Neural cell (in vitro differentiated cells): ENCODE measurements around the gene ZNF691. TPM values are rescaled to one million over a fixed set of nuclear protein-coding genes. Genes with fewer than 3 reads are reported as not detected.
"Not testable (repeated sequence)": the region's sequence is repeated elsewhere in the genome, so short reads cannot be mapped to it uniquely, and the experiment has no call there.

Experiments
- H2AFZ ChIP-seq: fragments of 200-600, 300-800 bp; sonication (generic), shearing (Covaris generic); 2 replicates; pipeline ENCODE4 v1.6.0; 2014; ENCODE audit warnings: low read depth, mild to moderate bottlenecking, antibody characterized with exemption, low read length, moderate library complexity
- H3F3A ChIP-seq: fragments of 200-600 bp; shearing (Covaris generic); 2 replicates; pipeline ENCODE4 v1.6.1; 2016; ENCODE audit warnings: mild to moderate bottlenecking, moderate library complexity, mixed read lengths, antibody characterized with exemption, low read length; ENCODE audit not compliant: insufficient read depth, poor library complexity, severe bottlenecking
- H3K27ac ChIP-seq: fragments of 200-600, 300-800 bp; sonication (generic), shearing (Covaris generic); 2 replicates; pipeline ENCODE4 v1.5.1; 2014; ENCODE audit warnings: mild to moderate bottlenecking, low read length, moderate library complexity
- H3K27me3 ChIP-seq: fragments of 300-800, 200-600 bp; sonication (generic), shearing (Covaris generic); 2 replicates; pipeline ENCODE4 v1.6.0; 2014; ENCODE audit warnings: mild to moderate bottlenecking, low read depth, low read length, moderate library complexity; ENCODE audit not compliant: insufficient read depth
- H3K36me3 ChIP-seq: fragments of 300-800, 200-600 bp; sonication (generic), shearing (Covaris generic); 2 replicates; pipeline ENCODE4 v1.5.1; 2014; ENCODE audit warnings: mild to moderate bottlenecking, antibody characterized with exemption, low read length, moderate library complexity; ENCODE audit not compliant: insufficient read depth
- H3K4me2 ChIP-seq: fragments of 300-800, 200-600 bp; sonication (generic), shearing (Covaris generic); 2 replicates; pipeline ENCODE4 v1.6.0; 2014; ENCODE audit warnings: mild to moderate bottlenecking, low read length
- H3K4me3 ChIP-seq: fragments of 300-800, 200-600 bp; sonication (generic), shearing (Covaris generic); 2 replicates; pipeline ENCODE4 v1.5.1; 2014; ENCODE audit warnings: mild to moderate bottlenecking, low read length, moderate library complexity
- H3K79me2 ChIP-seq: fragments of 200-600 bp; shearing (Covaris generic); replicated peaks from 2 replicates; pipeline ENCODE4 v1.6.0; 2014; ENCODE audit warnings: mild to moderate bottlenecking, low read length, moderate library complexity; ENCODE audit not compliant: insufficient read depth
- H3K9ac ChIP-seq: fragments of 300-800, 200-600 bp; sonication (generic), shearing (Covaris generic); 2 replicates; pipeline ENCODE4 v1.6.1; 2016; ENCODE audit warnings: mild to moderate bottlenecking, low read length, mixed read lengths
- H3K9me2 ChIP-seq: fragments of 200-600 bp; shearing (Covaris generic); 2 replicates; pipeline ENCODE4 v1.6.1; 2016; ENCODE audit warnings: mild to moderate bottlenecking, low read length, mixed read lengths; ENCODE audit not compliant: insufficient read depth
- H3K9me3 ChIP-seq: fragments of 200-600, 300-800 bp; sonication (generic), shearing (Covaris generic); 2 replicates; pipeline ENCODE4 v1.6.1; 2016; ENCODE audit warnings: mild to moderate bottlenecking, mixed run types, low read length, moderate library complexity, mixed read lengths
- H4K20me1 ChIP-seq: fragments of 200-600 bp; shearing (Covaris generic); 2 replicates; pipeline ENCODE4 v1.6.1; 2016; ENCODE audit warnings: mild to moderate bottlenecking, mixed run types; ENCODE audit not compliant: insufficient read depth
- EP300 ChIP-seq: fragments of 450-650 bp; conservative IDR thresholded peaks from 2 replicates; pipeline ENCODE4 v1.6.1; 2014; ENCODE audit warnings: antibody characterized with exemption, mild to moderate bottlenecking, moderate library complexity; ENCODE audit not compliant: poor library complexity, severe bottlenecking
- EZH2 ChIP-seq: fragments of 200-600, 300-800 bp; shearing (Covaris generic), sonication (generic); IDR thresholded peaks from 2 replicates; pipeline ENCODE4 v1.6.1; 2014; ENCODE audit warnings: antibody characterized with exemption, low read length, borderline replicate concordance, mild to moderate bottlenecking; ENCODE audit not compliant: insufficient read depth, poor library complexity, severe bottlenecking
- MXI1 ChIP-seq: fragments of 450-650 bp; conservative IDR thresholded peaks from 2 replicates; pipeline ENCODE4 v1.6.1; 2014; ENCODE audit warnings: antibody characterized with exemption, mild to moderate bottlenecking; ENCODE audit not compliant: poor library complexity, severe bottlenecking
- POLR2AphosphoS5 ChIP-seq: IDR thresholded peaks from 2 replicates; pipeline ENCODE4 v1.6.1; 2012
- RAD21 ChIP-seq: fragments of 450-650 bp; conservative IDR thresholded peaks from 2 replicates; pipeline ENCODE4 v1.6.1; 2014; ENCODE audit warnings: antibody characterized with exemption, mild to moderate bottlenecking, moderate library complexity
- SMC3 ChIP-seq: fragments of 450-650 bp; conservative IDR thresholded peaks from 2 replicates; pipeline ENCODE4 v1.6.1; 2014; ENCODE audit warnings: antibody characterized with exemption, mild to moderate bottlenecking, moderate library complexity; ENCODE audit not compliant: poor library complexity
- TAF1 ChIP-seq: IDR thresholded peaks from 2 replicates; pipeline ENCODE4 v1.6.1; 2012; ENCODE audit warnings: low read depth
- polyA plus RNA-seq: library from polyadenylated mRNA; depleted of rRNA; stranded (reverse); fragments of >200 nt; gene quantifications from 2 replicates; pipeline ENCODE4 v1.2.3, GENCODE V29; 2014
- TF ChIP-seq, protein P1 (sequence below): fragments of 450-650 bp; IDR thresholded peaks from 2 replicates; pipeline ENCODE4 v1.5.1; 2014; ENCODE audit warnings: antibody characterized with exemption, mild to moderate bottlenecking, moderate library complexity; ENCODE audit not compliant: poor library complexity, severe bottlenecking
- TF ChIP-seq, protein P2 (sequence below): IDR thresholded peaks from 2 replicates; pipeline ENCODE4 v1.6.1; 2012; ENCODE audit warnings: borderline replicate concordance

The ZNF691 gene
- polyA plus RNA-seq, 1 donor from 2014 or later = 14.9 TPM

DNA sequence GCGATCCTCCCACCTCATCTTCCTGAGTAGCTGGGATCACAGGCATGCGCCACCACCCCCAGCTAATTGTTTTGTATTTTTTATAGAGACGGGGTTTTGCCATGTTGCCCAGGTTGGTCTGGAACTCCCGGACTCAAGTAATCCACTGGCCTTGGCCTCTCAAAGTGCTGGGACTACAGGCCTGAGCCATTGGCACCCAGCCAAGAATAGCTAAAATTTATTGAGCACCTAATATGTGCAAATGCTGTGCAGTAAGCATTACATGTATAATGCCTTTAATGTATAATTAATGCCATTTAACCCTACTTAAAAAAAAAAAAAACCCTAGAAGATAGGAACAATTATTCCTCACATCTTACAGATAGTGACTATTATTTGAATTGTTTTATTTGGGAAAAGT, 42.9 kb downstream of the ZNF691 start:
- no peak overlapping the region for H3K4me2 ChIP-seq
- no peaks in the 10 kb centered on the region for H3F3A ChIP-seq
- H3K36me3 ChIP-seq = no peaks in the 10 kb centered on the region
- no peaks in the 10 kb centered on the region for H3K9me3 ChIP-seq
- no peaks in the 10 kb centered on the region for H3K79me2 ChIP-seq
- H3K27me3 ChIP-seq = no peaks in the 10 kb centered on the region
- no peak overlapping the region for H3K4me3 ChIP-seq
- H4K20me1 ChIP-seq = no peaks in the 10 kb centered on the region
- no peak overlapping the region for H2AFZ ChIP-seq
- no peak overlapping the region for H3K9ac ChIP-seq
- TF ChIP-seq POLR2AphosphoS5 (no peak), MXI1 (no peak), EZH2 (no peak), RAD21 (no peak), TAF1 (no peak), EP300 (no peak), SMC3 (no peak)
- TF ChIP-seq, protein P1, sequence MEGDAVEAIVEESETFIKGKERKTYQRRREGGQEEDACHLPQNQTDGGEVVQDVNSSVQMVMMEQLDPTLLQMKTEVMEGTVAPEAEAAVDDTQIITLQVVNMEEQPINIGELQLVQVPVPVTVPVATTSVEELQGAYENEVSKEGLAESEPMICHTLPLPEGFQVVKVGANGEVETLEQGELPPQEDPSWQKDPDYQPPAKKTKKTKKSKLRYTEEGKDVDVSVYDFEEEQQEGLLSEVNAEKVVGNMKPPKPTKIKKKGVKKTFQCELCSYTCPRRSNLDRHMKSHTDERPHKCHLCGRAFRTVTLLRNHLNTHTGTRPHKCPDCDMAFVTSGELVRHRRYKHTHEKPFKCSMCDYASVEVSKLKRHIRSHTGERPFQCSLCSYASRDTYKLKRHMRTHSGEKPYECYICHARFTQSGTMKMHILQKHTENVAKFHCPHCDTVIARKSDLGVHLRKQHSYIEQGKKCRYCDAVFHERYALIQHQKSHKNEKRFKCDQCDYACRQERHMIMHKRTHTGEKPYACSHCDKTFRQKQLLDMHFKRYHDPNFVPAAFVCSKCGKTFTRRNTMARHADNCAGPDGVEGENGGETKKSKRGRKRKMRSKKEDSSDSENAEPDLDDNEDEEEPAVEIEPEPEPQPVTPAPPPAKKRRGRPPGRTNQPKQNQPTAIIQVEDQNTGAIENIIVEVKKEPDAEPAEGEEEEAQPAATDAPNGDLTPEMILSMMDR = no peak
- TF ChIP-seq, protein P2, sequence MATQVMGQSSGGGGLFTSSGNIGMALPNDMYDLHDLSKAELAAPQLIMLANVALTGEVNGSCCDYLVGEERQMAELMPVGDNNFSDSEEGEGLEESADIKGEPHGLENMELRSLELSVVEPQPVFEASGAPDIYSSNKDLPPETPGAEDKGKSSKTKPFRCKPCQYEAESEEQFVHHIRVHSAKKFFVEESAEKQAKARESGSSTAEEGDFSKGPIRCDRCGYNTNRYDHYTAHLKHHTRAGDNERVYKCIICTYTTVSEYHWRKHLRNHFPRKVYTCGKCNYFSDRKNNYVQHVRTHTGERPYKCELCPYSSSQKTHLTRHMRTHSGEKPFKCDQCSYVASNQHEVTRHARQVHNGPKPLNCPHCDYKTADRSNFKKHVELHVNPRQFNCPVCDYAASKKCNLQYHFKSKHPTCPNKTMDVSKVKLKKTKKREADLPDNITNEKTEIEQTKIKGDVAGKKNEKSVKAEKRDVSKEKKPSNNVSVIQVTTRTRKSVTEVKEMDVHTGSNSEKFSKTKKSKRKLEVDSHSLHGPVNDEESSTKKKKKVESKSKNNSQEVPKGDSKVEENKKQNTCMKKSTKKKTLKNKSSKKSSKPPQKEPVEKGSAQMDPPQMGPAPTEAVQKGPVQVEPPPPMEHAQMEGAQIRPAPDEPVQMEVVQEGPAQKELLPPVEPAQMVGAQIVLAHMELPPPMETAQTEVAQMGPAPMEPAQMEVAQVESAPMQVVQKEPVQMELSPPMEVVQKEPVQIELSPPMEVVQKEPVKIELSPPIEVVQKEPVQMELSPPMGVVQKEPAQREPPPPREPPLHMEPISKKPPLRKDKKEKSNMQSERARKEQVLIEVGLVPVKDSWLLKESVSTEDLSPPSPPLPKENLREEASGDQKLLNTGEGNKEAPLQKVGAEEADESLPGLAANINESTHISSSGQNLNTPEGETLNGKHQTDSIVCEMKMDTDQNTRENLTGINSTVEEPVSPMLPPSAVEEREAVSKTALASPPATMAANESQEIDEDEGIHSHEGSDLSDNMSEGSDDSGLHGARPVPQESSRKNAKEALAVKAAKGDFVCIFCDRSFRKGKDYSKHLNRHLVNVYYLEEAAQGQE = no peak
- no peaks in the 10 kb centered on the region for H3K9me2 ChIP-seq
- no peak overlapping the region for H3K27ac ChIP-seq

DNA sequence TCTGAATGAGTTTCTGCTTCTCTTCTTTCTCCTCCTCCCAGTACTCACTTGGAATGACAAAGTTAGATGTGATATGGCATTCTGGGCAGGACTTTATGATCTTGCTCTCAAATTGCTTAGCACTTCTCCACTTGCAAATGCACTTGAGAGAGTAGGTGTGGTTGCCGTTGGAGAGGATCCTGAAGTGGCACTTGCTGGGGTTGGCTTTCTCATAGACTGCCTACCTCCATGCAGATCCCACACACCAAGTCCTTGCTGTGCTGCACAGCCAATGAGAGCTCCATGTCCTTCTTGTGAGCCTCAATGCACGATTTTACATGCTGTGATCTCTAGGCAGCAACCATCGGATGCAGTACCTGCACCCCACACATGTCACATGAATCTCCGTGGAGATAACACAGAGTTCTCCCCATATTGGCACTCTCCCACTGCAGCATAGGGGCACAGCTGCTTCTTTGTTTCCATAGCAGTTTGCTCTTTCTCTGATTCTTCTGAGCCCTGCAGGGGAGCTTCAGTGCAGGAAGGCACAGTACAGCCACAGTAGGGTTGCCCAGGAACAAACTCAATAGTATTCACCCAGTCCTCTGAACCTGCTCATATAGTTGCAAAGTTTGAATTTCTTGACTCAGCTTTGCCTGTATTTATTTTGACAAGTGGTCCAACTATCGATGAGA, 45.2 kb downstream of the ZNF691 start:
- H3K4me2 ChIP-seq = no peak overlapping the region
- H3K9me3 ChIP-seq = no peaks in the 10 kb centered on the region
- no peak overlapping the region for H3K9ac ChIP-seq
- no peak overlapping the region for H3K27ac ChIP-seq
- no peaks in the 10 kb centered on the region for H3K79me2 ChIP-seq
- H3F3A ChIP-seq = no peaks in the 10 kb centered on the region
- no peak overlapping the region for H3K4me3 ChIP-seq
- no peak overlapping the region for H2AFZ ChIP-seq
- H3K27me3 ChIP-seq = no peaks in the 10 kb centered on the region
- no peaks in the 10 kb centered on the region for H3K9me2 ChIP-seq
- no peaks in the 10 kb centered on the region for H3K36me3 ChIP-seq
- H4K20me1 ChIP-seq = no peaks in the 10 kb centered on the region
- TF ChIP-seq POLR2AphosphoS5 = no peak

DNA sequence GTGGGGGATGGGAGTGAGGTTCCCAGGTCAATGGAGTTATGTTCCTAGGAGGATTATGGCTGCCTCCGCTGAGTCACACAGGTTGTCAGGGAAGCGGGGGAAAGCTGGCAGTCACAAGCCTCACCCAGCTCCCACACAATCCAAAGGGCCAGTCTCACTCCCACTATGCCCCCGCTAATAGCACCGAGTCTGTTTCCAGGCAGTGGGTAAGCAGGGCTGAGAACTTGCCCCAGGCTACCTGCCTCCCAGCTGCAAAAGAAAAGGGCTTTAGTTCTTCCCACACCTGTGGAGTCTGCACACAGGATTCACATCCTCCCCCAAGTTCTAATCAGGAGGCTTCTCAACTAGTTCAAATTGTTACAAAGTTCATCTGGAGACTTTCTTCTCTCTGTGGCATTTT, 53.5 kb downstream of the ZNF691 start:
- not testable (repeated sequence) for H3K27me3 ChIP-seq, H3K9ac ChIP-seq, H3K4me2 ChIP-seq, H3K27ac ChIP-seq, H2AFZ ChIP-seq, H3K9me2 ChIP-seq, H3K36me3 ChIP-seq, H3K79me2 ChIP-seq, H3K9me3 ChIP-seq, H4K20me1 ChIP-seq, H3K4me3 ChIP-seq, H3F3A ChIP-seq

Other genes with a start within 250 kb of the ZNF691 start
- gene PPIH, start 188.2 kb upstream of the ZNF691 start, polyA plus RNA-seq = 61.9 and 85.0 TPM in 2 replicates
- gene YBX1, start 164.2 kb upstream of the ZNF691 start, polyA plus RNA-seq = 668 and 706 TPM in 2 replicates
- gene CLDN19, start 106.4 kb upstream of the ZNF691 start, polyA plus RNA-seq = not detected in 2 replicates
- 32.4 and 47.6 TPM in 2 replicates for gene P3H1, start 79.6 kb upstream of the ZNF691 start, polyA plus RNA-seq
- 10.2 and 26.7 TPM in 2 replicates for gene C1orf50, start 79.4 kb upstream of the ZNF691 start, polyA plus RNA-seq
- 1.1 and 1.9 TPM in 2 replicates for gene TMEM269, start 61.6 kb upstream of the ZNF691 start, polyA plus RNA-seq
- gene ERMAP, start 29.5 kb upstream of the ZNF691 start, polyA plus RNA-seq = 10.2 and 10.6 TPM in 2 replicates
- 210 and 231 TPM in 2 replicates for gene SVBP, start 29.2 kb upstream of the ZNF691 start, polyA plus RNA-seq
- gene SLC2A1, start 112.3 kb downstream of the ZNF691 start, polyA plus RNA-seq = 39.4 and 40.6 TPM in 2 replicates